Adipose tissue (tissue), 3 donors: ENCODE measurements around the gene CDK9. TPM values are rescaled to one million over a fixed set of nuclear protein-coding genes. Genes with fewer than 3 reads are reported as not detected.

ENCODE experiments used
- H3K27ac ChIP-seq: one replicate; pipeline ENCODE4 v1.5.1; 2013; ENCODE audit warnings: low read depth, low read length
- WGBS, 3 donors: extraction: QIAGEN DNeasy Blood & Tissue Kit; methylation state at CpG; one replicate each; pipeline ENCODE4 v1.1.7; 2013; 5-methylcytosine and 5-hydroxymethylcytosine counted together
- polyA plus RNA-seq, 3 donors: library from polyadenylated mRNA; stranded (reverse); fragments of 200-250 nt; gene quantifications; one replicate each; pipeline ENCODE4 v1.2.3, GENCODE V29; 2013
- donor health status: healthy with polysubstance abuse.
- donor health status: Bipolar disorder and iron deficiency.
- donor health status: healthy.

CDK9 gene
- polyA plus RNA-seq, 3 donors: 34.3 to 68.4 (median 52.1) TPM

DNA sequence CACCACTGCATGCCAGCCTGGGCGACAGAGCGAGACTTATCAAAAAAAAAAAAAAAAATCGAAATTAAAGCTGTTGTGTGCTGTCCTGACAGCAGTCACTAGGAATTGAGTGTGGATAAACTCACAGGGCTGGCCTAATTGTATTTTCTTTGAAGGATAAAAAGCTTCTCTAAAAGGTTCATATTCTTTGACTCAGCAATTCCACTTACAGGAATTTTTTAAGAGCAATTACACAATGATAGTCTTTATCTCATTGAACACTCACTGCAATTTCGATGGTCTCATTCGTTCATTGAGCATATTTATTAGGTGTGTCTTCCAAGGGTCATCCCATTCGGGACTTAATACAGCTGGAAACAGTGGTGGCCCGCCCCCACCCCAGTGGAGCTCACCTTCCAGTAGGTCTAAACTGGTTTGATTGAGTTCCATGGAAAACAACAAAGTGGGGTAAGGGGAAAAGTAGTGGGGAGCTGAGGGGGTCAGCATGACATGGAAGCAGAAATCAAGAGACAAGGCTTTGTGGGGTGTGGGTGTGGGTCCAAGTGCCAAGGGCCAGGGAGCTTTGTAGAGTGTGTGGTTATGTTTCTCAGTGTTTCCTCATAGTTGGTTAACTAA is 6.7 kb downstream of the CDK9 start:
- no peak overlapping the region for H3K27ac ChIP-seq

DNA sequence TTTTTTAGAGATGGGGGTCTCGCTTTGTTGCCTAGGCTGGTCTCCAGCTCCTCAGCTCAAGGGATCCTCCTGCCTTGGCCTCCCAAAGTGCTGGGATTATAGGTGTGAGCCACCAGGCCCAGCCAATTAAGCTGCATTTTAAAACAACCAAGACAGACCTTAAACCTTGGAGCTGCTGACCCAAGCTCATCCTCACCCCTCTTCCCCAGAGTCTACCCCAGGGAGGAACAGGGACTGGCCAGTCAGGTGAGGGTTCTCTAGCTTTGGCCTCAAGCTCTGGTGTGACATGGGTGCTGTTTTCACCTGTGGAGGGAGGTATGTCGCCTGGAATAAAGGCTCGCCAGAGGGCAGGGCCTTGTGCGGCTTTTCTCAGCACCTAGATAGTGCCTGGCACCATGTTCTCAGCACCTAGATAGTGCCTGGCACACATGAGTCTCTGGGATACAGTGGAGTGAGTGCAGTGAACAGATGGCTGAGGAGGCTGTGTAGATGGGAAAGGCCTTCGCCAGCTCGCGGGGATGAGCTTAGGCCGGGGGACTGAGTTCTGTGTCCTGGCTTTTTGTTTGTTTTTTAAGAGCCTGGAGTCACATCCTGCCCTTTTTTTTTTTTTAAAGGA is 7.4 kb downstream of the CDK9 start:
- WGBS, 3 donors: 55 to 74% (median 62%) methylated on average over 8 of the region's 8 CpGs
- no peak overlapping the region for H3K27ac ChIP-seq

More for the DNA sequence above, 6.7 kb downstream of the CDK9 start:
- 64 to 77% (median 70%) methylated on average over 7 of the region's 7 CpGs for WGBS, 3 donors

DNA sequence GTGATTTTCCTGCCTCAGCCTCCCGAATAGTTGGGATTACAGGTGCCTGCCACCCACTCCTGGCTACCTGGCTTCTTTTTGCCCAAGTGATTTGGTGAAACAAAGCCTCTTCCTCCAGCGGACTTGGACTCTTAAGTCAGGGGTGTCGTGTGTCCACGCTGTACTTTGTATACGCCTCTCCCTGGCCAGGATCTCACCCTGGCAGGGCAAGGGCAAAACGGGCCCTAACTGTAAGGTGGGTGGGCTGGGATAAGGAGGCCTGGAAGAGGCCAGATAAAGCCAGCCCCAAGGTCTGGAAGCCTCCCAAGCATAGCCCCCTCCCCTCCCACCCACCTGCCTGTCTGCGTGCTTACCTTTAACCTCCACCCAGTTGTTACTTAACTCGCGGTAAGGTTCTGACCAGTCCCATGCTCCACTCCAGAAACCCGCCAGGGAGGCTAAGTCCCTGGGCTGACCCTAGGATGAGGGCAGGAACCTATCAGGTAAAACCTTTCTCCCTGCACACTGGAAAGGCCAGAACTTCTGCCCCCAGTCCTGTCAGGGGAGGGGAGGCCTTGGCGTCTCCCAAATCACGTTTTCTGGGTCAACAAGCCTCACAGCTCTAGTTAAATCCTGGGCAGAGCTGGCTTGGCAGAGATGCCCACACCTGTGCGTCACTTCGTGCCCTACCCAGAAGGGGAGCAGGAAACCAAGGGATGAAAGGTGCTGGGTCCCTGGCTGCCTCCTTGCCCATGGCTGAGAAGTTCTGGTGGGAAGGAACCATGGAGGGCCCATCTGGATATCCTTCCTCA is 8.4 kb downstream of the CDK9 start:
- H3K27ac ChIP-seq: no peak overlapping the region
- WGBS, 3 donors: 61 to 74% (median 74%) methylated on average over 14 of the region's 14 CpGs

DNA sequence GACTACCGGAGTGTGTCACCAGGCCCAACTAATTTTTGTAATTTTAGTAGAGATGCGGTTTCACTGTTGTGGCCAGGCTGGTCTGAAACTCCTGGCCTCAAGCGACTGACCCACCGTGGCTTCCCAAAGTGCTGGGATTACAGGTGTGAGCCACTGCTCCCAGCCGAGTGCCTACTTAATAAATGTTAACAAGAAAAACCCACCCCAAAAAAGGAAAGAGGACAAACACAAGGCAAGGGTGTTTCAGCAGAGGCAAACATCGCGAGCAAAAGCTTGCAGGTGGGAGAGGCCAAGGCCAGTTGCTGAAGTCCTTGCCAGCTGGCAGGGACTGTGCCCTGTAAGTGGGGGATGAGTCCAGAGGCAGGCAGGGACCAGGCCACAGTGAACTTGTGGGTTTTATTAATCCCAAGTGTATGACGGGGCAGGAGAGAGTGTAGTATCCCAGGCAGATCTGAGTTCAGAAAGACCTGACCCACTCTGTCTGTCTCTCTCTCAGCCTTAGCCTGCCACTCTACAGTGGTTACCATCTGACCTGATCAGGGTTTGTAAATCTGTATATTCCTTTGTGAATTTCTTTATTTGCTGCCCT is 10.5 kb downstream of the CDK9 start:
- no peak overlapping the region for H3K27ac ChIP-seq
- WGBS, 3 donors: 24 to 51% (median 49%) methylated on average over 8 of the region's 8 CpGs

DNA sequence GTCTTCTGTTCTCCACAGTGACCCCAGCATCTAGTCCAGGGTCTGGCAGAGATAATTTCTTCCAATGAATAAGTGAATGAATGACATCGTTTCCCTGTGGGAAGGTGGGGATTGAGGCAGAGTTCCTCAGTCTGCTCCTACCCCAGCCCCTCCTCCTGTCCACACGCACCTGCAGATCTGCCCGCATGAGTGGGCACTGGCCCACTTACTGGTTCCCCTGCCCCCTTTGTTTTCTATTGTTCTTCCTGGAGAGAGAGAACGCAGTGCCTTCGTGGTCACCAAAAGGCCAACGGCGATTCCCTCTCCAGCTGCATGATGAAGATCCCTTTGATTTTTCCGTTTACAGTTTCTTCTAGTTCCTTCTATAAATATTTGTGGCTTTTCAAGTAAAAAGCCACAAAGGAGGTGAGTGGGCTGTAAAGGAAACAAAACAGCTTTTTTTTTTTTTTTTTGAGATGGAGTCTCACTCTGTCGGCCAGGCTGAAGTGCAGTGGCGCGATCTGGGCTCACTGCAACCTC is 11.1 kb downstream of the CDK9 start:
- no peak overlapping the region for H3K27ac ChIP-seq
- WGBS, 3 donors: 31 to 68% (median 39%) methylated on average over 11 of the region's 11 CpGs

DNA sequence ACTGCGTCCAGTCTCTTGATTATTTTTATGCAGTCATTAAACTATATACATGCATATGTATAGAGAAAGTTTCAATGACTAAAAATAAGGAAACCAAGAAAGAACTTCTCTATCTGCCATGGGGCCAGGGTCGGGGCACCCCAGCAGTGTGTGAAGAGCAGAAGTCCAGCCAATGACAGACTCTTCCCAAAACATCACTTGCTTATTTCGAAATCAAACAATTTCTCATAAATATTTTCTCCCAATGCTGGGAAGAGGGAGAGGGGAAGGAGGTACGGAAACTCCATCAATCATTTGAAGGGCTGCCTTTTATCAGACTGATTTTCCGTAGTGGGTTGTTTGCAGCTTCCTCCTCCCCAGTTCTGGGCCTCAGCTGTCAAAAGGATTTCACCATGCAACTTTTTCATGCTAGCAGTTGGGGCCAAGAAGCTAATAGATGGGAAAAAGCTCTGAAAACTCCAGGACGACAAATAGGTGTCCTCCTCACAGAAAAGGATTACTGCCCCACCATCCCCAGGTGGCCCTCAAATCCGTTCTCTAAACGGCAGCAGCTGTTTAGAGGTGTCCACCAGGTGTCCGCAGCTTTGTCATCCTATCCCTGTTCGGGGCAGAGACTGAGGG is 16.2 kb downstream of the CDK9 start:
- WGBS, 3 donors: 14 to 28% (median 15%) methylated on average over 10 of the region's 10 CpGs
- peak overlapping the region; percentile 29 for H3K27ac ChIP-seq

DNA sequence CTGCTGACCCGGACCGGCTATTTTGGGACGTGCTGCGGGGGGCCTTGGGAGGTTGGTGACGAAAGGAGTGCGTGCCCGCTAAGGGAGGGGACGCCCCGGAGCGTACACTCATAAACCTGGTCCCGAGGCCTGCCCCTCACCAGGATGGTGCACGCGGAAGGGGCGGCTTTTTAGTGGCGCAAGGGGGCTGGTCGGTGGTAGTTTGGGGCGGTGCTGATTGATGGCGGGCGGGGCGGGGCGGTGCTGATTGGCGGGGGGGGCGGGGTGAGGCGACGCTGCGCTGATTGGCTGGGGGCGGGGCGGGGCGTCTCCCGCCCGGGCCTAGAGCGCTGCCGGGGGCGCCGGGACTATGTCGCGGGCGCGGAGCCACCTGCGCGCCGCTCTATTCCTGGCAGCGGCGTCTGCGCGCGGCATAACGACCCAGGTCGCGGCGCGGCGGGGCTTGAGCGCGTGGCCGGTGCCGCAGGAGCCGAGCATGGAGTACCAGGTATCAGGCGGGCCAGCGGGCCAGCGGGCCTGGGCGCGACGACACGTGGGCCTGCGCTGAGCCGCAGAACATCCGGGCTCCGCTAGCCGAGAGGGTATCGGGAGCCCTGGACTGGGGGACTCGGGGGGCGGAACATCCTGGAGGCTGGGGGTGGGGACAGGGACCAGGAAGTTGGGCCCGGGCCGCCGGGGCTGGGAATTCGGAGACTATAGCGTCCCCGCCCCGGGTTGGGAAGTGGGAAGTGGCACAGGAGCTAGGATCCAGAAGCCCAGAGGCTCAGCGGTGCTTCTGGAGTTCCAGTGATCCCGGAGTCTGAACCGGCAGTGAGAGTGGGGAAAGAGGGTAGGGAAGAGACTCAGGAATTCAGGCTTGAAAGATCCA is 17.0 kb downstream of the CDK9 start, which contains the start of gene FPGS:
Gene FPGS, plus strand, starts transcription at position 307 of the 868 bp plus-strand sequence. Its CDS starts 43 bp downstream, at position 350.
- WGBS, 3 donors: 0% methylated on average over 40 to 83 of the region's 83 CpGs
- H3K27ac ChIP-seq: peak within 1 kb of the TSS; percentile 79

DNA sequence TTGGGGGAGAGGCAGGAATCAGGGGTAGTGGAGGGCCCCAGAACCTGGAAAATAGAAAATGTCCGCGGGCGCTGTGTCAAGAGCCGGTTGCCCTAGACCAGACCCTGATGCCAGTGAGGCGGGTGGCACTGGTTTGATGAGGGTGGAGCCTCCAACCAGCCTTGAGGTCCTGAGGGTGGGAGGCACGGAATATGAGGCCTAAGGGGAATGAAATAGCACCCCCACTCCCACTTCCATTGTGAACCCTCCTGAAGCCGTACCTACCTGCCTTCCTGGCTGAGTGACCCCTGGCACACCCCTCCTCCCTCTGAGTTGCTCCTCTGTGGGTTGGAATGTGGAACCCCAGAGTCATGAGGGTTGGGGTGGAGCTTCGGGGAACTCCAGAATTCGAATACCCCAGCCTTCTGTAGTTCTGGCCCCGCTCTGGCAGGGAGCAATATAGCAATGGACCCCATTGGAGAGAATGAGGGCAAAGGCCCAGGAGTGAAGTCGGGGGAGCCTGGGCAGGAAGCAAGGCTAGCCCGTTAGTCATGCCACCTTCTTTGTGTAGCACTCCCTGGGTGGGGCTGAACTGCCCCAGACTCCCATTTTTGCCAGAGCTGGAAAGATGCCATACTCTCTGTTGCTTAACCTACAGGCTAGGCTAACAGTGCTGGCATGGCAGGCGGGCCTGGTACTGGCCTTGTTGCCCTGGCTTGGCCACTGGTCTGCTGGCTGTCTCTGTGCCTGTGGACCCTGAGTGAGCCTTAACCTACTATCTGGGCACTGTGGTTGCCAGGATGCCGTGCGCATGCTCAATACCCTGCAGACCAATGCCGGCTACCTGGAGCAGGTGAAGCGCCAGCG is 17.9 kb downstream of the CDK9 start:
- 35 to 43% (median 39%) methylated on average over 18 of the region's 18 CpGs for WGBS, 3 donors
- H3K27ac ChIP-seq: peak overlapping the region; percentile 79

DNA sequence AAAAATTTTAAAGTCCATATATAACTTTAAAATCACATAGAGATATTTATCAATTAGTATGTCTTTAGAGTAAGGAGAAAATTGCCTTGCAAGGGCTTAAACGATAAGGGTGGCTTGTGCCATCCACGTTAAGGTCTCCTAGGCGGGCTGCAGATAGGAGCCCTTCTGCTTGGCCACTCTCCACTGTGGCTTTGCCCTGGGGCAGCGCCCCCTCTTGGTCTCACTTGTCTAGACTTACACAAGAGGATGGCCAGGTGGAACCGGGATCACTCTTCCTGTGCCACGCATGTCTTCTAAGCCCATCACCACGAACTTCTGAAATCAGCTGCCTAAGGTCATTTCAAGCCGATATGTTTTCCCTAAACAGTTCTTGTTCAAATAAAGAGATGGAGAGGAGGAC is 19.8 kb downstream of the CDK9 start:
- 76 to 79% (median 77%) methylated on average over 8 of the region's 8 CpGs for WGBS, 3 donors
- H3K27ac ChIP-seq: no peak overlapping the region

DNA sequence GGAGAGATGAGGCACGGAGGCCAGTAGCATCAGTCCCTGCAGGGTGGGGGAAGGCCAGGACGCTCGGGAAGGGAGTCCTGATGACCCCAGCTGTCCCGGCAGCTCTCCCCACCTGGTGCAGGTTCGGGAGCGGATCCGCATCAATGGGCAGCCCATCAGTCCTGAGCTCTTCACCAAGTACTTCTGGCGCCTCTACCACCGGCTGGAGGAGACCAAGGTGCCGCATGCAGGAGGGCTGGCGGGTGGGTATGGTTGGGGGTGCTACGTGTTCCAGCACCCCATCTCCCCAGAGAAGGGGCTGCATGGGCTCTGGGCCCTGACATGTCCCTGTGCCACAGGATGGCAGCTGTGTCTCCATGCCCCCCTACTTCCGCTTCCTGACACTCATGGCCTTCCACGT is 21.0 kb downstream of the CDK9 start:
- 92 to 94% (median 93%) methylated on average over 14 of the region's 14 CpGs for WGBS, 3 donors
- H3K27ac ChIP-seq: no peak overlapping the region

DNA sequence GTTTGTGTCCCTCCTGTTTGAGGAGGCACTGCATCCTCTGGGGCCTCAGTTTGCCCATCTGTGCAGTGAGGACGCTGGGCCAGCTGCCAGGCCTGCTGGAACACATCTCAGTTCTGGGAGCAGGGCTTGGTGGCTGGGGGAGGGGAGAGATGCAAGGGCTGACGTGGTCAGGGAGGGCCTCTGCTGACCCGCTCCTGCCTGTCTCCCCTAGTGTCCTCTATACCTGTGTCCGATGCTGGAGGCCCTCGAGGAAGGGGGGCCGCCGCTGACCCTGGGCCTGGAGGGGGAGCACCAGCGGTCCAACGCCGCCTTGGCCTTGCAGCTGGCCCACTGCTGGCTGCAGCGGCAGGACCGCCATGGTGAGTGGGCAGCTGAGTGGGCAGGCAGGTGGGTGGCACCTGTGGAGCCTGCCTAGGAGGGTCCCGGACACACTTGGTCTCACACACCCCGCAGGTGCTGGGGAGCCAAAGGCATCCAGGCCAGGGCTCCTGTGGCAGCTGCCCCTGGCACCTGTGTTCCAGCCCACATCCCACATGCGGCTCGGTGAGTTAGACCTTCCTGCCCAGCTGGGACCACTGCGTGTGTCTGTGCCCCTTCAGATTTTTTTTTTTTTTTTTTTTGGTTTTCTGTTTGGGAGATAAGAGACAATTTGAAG is 22.6 kb downstream of the CDK9 start:
- no peak overlapping the region for H3K27ac ChIP-seq
- 89 to 94% (median 92%) methylated on average over 10 to 17 of the region's 17 CpGs for WGBS, 3 donors

DNA sequence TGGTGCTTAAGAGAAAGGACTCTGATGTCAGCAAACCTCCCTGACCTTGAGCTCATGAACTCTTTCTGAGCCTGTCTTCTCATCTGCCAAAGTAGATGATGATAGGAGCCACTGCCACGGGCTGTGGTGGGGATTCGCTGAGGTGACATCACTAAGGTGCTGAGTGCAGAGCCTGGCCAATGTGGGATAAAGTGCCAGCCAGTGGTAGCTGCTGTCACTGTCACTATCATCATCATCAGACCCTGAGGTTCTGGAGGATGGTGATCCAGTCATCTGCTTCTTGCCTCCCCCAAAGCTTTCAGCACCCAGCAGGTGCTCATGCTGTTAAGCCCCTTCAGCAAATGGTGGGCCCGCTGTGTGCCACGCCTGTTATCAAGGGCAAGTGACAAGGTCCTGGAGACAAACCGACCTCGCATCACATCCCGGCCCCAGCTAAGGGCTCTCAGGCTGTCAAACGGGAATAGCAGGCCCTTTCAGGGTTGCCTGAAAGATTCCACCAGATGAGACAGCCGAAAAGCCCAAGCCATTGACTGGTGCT is 23.2 kb downstream of the CDK9 start:
- H3K27ac ChIP-seq: no peak overlapping the region
- WGBS, 3 donors: 71 to 90% (median 85%) methylated on average over 9 of the region's 9 CpGs

DNA sequence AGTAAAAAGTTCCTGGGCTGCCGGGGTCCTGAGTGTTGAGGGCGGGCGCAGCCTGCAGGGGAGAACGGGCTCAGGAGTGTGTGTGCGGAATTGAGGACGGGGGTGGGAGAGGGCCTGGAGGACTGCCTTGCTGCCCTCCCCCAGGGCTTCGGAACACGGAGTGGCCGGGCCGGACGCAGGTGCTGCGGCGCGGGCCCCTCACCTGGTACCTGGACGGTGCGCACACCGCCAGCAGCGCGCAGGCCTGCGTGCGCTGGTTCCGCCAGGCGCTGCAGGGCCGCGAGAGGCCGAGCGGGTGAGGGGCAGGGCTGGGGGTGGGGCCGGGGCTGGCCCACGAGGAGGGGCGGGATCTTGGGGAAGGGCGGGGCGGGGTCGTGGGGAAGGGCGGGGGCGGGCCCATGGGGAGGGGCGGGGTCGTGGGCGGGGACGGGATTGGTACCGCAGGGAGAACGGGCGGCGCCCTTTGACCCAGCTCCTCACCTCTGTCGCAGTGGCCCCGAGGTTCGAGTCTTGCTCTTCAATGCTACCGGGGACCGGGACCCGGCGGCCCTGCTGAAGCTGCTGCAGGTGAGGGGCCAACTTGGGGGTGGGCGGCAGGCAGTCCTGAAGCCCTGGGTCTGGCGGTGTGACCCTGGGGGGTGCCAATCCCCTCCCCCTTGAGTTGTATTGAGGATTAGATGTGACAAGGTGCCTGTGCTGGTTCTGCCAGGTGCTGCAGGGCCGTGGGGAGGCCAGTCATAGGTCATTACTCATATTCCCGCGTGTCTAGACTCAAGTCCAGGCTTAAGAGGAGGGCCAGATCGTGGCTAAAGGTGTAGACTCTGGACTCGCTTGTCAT is 23.9 kb downstream of the CDK9 start:
- no peak overlapping the region for H3K27ac ChIP-seq
- 38 to 71% (median 60%) methylated on average over 41 to 57 of the region's 57 CpGs for WGBS, 3 donors

DNA sequence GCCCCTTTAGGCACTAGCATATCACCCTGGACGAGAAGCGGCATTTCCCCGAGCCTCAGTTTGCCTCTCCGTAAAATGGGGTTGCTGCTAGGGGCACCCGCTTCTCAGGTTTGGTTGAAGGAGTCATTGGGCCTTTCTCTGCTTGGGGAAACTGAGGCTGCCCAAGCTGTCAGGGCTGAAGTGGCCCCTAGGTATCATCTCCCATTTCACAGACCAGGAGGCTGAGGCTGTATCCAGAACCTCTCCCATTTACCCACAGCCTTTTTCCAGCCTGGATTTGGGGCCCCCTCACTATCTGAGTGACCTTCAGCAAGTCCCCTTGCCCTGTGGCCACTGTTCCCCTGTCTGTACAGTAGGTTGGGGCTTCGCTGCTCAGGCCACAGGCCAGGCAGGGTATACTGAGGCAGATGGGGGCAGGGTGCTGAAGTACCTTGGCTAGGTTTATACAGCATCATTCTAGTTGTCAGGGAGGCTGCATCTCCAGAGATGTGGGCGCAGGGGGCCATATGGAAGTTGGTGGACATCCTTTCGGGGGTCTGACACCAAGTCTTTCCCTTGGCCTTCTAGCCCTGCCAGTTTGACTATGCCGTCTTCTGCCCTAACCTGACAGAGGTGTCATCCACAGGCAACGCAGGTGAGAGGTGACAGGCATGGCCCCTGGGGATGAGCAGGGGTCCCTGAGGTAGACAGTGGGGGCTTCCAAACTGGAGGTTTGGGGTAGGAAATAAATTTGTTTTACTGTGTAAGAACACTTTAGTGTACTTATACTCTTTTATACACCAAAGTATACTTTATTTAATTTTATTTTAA is 24.7 kb downstream of the CDK9 start:
- WGBS, 3 donors: 95 to 98% (median 98%) methylated on average over 10 of the region's 10 CpGs

More for the DNA sequence above, 24.7 kb downstream of the CDK9 start:
- no peak overlapping the region for H3K27ac ChIP-seq
